GM12878 (cell line): ENCODE measurements around the gene TBXAS1. TPM values are rescaled to one million over a fixed set of nuclear protein-coding genes. Genes with fewer than 3 reads are reported as not detected.
A peak's percentile ranks its signal among the peaks of the same experiment; 100 is the strongest.

Experiments used
- ATAC-seq: fragments of 200-7000 bp; cut with Tn5 transposase; 3 replicates; pipeline ENCODE4 v1.9.1; 2020; ENCODE audit warnings: mild to moderate bottlenecking, moderate library complexity
- BruUV-seq: library from RNA; stranded (reverse); fragments of 400-500 nt; replicated peaks from 2 replicates; lab custom pipeline; 2021; lab: Mats Ljungman, UMichigan
- CTCF ChIA-PET: fragments of 300-600 bp; sonication (Branson Sonifier 250); formaldehyde crosslinking; extraction: SDS; loops from one replicate; lab custom pipeline; 2021; ENCODE audit warnings: inconsistent platforms; lab: Yijun Ruan, JAX
- POLR2A ChIA-PET: fragments of 350-600 bp; formaldehyde crosslinking; extraction: SDS; loops from one replicate; lab custom pipeline; 2021; ENCODE audit warnings: inconsistent platforms; lab: Charles Lee
- RAD21 ChIA-PET: fragments of 300-600 bp; sonication (Branson Sonifier 250); formaldehyde crosslinking; loops from one replicate; lab custom pipeline; 2023; ENCODE audit warnings: antibody characterized with exemption; ENCODE audit not compliant: unreplicated experiment; lab: Charles Lee
- SMC1A ChIA-PET: fragments of 300-600 bp; sonication (Branson Sonifier 250); formaldehyde crosslinking; loops from one replicate; lab custom pipeline; 2023; ENCODE audit not compliant: unreplicated experiment, uncharacterized antibody; lab: Charles Lee
- DNase-seq: peaks from one replicate; pipeline ENCODE4 v3.0.0-alpha.2; 2011; ENCODE audit warnings: low read depth, low spot score
- FAIRE-seq: peaks from 3 replicates; lab custom pipeline; 2011; peaks lifted over from hg19 to GRCh38; lab: Jason Lieb, UNC
- H2AFZ ChIP-seq: 2 replicates; pipeline ENCODE4 v1.6.0; 2011; ENCODE audit warnings: low read depth, low read length, control low read depth; ENCODE audit not compliant: control insufficient read depth
- H3K27ac ChIP-seq: 2 replicates; pipeline ENCODE4 v1.5.1; 2011; ENCODE audit warnings: control low read depth; ENCODE audit not compliant: control insufficient read depth, insufficient read depth
- H3K27me3 ChIP-seq, 2 experiments: replicated peaks in 1 of 2; 2 replicates each; pipeline versions ENCODE4 v1.6.0 to v1.6.1; 2011; ENCODE audit warnings: low read length in 1 of 2; ENCODE audit not compliant: control insufficient read depth in 2 of 2, insufficient read depth in 2 of 2
- H3K36me3 ChIP-seq, 2 experiments: 2 replicates each; pipeline ENCODE4 v1.5.1; 2011; ENCODE audit warnings: low read length in 1 of 2; ENCODE audit not compliant: control insufficient read depth in 2 of 2, insufficient read depth in 2 of 2
- H3K4me1 ChIP-seq: 2 replicates; pipeline ENCODE4 v1.6.1; 2011; ENCODE audit warnings: mild to moderate bottlenecking, low read length, moderate library complexity, mixed read lengths; ENCODE audit not compliant: control insufficient read depth, insufficient read depth
- H3K4me2 ChIP-seq: 2 replicates; pipeline ENCODE4 v1.6.0; 2011; ENCODE audit warnings: control low read depth; ENCODE audit not compliant: control insufficient read depth, insufficient read depth
- H3K4me3 ChIP-seq: fragments of 200-600 bp; sonication (generic); 2 replicates; pipeline ENCODE4 v1.5.1; 2016
- H3K79me2 ChIP-seq: 2 replicates; pipeline ENCODE4 v1.6.0; 2011; ENCODE audit warnings: low read length; ENCODE audit not compliant: control insufficient read depth, insufficient read depth
- H3K9ac ChIP-seq: 2 replicates; pipeline ENCODE4 v1.8.0; 2011; ENCODE audit warnings: low read length, control low read depth, mixed read lengths; ENCODE audit not compliant: control insufficient read depth, insufficient read depth
- H3K9me3 ChIP-seq: replicated peaks from 3 replicates; pipeline ENCODE4 v1.5.1; 2011; ENCODE audit warnings: mild to moderate bottlenecking, low read length; ENCODE audit not compliant: control insufficient read depth, insufficient read depth
- H4K20me1 ChIP-seq: 2 replicates; pipeline ENCODE4 v1.6.0; 2011; ENCODE audit not compliant: control insufficient read depth, insufficient read depth
- EP300 ChIP-seq, 2 experiments: fragments of 150-350 bp in 1 of 2; IDR thresholded peaks; 2 replicates each; pipeline ENCODE4 v1.6.1; 2011 to 2012; ENCODE audit warnings: low read depth in 2 of 2, low read length in 2 of 2, borderline replicate concordance in 1 of 2, improper control_type of control experiment in 1 of 2, inconsistent platforms in 1 of 2; ENCODE audit not compliant: control insufficient read depth in 1 of 2
- NR2F1 ChIP-seq: fragments of 450-650 bp; conservative IDR thresholded peaks from 2 replicates; pipeline ENCODE4 v1.6.1; 2017; ENCODE audit warnings: mild to moderate bottlenecking
- SMARCA5 ChIP-seq: fragments of 450-650 bp; IDR thresholded peaks from 2 replicates; pipeline ENCODE4 v1.6.1; 2017; ENCODE audit warnings: mild to moderate bottlenecking
- SUPT20H ChIP-seq: IDR thresholded peaks from 2 replicates; pipeline ENCODE4 v1.6.1; 2011; ENCODE audit warnings: low read depth, mild to moderate bottlenecking, low read length, moderate library complexity, borderline replicate concordance; ENCODE audit not compliant: control insufficient read depth
- TCF7 ChIP-seq: IDR thresholded peaks from 2 replicates; pipeline ENCODE4 v1.6.1; 2014; ENCODE audit warnings: antibody characterized with exemption, borderline replicate concordance
- ZNF384 ChIP-seq: IDR thresholded peaks from 2 replicates; pipeline ENCODE4 v1.6.1; 2012; ENCODE audit warnings: low read depth, mild to moderate bottlenecking, low read length, improper control_type of control experiment, borderline replicate concordance
- WGBS: methylation state at CpG from one replicate; pipeline ENCODE4 v1.1.6; 2016; ENCODE audit warnings: low lambda C conversion rate; ENCODE audit not compliant: insufficient replicate concordance, insufficient coverage; ENCODE audit errors: missing lambda C conversion rate; 5-methylcytosine and 5-hydroxymethylcytosine counted together
- in situ Hi-C: fragments of 300-500 bp; cut with MboI; formaldehyde crosslinking; loops from 9 replicates; pipeline ENCODE4 v1.14.3; 2018; ENCODE audit warnings: mixed read lengths
- intact Hi-C: fragments of 100-400 bp; cut with micrococcal nuclease; formaldehyde crosslinking; loops from one replicate; pipeline ENCODE4 v1.14.2; 2022; ENCODE audit not compliant: unreplicated experiment
- polyA plus RNA-seq, 11 experiments: library from polyadenylated mRNA; depleted of rRNA in 4 of 11; unstranded in 6 of 11; stranded (reverse) in 5 of 11; fragments of >200 nt; fragmentation: Nextera tagmentation in 4 of 11; fragmentation: Illumina TruSeq in 1 of 11; extraction: Ambion mirVana in 4 of 11; extraction: Trizol in 1 of 11; gene quantifications; 1 replicate in 1 of 11; 2 replicates in 10 of 11; pipeline versions ENCODE4 v1.2.1 to v1.2.3, GENCODE V29; 2011 to 2016; ENCODE audit warnings: inconsistent platforms in 2 of 11, missing spikeins in 2 of 11, low read depth in 1 of 11
- total RNA-seq, 4 experiments: library from RNA; depleted of rRNA in 3 of 4; stranded (reverse); fragments of >200 nt in 3 of 4; fragmentation: Illumina TruSeq in 1 of 4; extraction: Trizol in 1 of 4; gene quantifications; 2 replicates each; pipeline versions ENCODE4 v1.2.1 to v1.2.3, GENCODE V29; 2013 to 2021
- TF ChIP-seq, protein P1 (sequence below): IDR thresholded peaks from 2 replicates; pipeline ENCODE4 v1.6.1; 2011; ENCODE audit warnings: mild to moderate bottlenecking, low read depth, low read length, moderate library complexity; ENCODE audit not compliant: insufficient replicate concordance
- TF ChIP-seq, protein P2 (sequence below): fragments of 450-650 bp; formaldehyde crosslinking; IDR thresholded peaks from 2 replicates; pipeline ENCODE4 v1.5.0; 2022; ENCODE audit warnings: mild to moderate bottlenecking, missing genetic modification characterization

TBXAS1 gene
- total and polyA plus RNA-seq, 10 of the 15 experiments (the other 5 are each of a cell fraction or from before 2014, with no cell fraction given) = 1.5 to 32.7 (median 16.3) TPM

DNA sequence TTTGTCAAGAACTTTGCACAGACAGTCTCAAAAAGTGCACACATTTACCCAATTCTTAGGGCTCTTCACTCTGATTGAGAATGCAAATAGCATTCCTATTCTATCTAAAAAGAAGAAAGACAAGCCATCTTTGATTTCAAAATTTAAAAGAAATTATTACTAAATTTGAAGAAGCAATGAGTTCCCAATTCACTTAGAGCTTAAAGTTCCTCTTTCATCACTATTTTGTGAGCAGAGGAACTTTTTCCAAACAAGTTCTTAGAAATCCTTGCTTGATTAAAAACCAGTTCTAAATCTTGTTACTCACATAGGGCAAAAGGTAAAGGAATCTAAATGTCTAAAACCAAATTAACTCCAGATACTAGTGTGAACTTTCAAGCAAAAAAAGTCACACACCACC lies 56.4 kb downstream of the TBXAS1 start:
- no peak for ATAC-seq
- in situ Hi-C loops = no loop called here
- ChIA-PET SMC1A (interaction anchor here (0.9 to 3.5 kb wide), 7 partner anchors 8 to 55 kb away, joined by 3 to 15 read pairs (median 4); no protein-coding TSS in a partner anchor), POLR2A (interaction anchor here (1.1 to 1.5 kb wide), 2 partner anchors 30 to 32 kb away, joined by 3 read pairs; no protein-coding TSS in a partner anchor), CTCF (interaction anchor here (1.5 to 2.7 kb wide), 3 partner anchors 8 to 239 kb away, joined by 5 to 9 read pairs (median 6); no protein-coding TSS in a partner anchor), RAD21 (interaction anchor here (1.9 kb wide), 1 partner anchor 31 kb away, joined by 7 read pairs; no protein-coding TSS in a partner anchor)
- Histone ChIP-seq H3K36me3 (no peaks in the 10 kb centered on the region), H3K79me2 (no peaks in the 10 kb centered on the region), H2AFZ (no peak overlapping the region), H3K9me3 (no peaks in the 10 kb centered on the region; the same call in 2 of the 3 replicates), H3K4me3 (no peak overlapping the region), H3K27ac (no peak overlapping the region), H3K9ac (no peak overlapping the region), H4K20me1 (no peaks in the 10 kb centered on the region), H3K4me1 (no peaks in the 10 kb centered on the region), H3K27me3 (no peaks in the 10 kb centered on the region)
- no peak for FAIRE-seq
- intact Hi-C loops = loop anchor here (5.0 kb wide), 1 partner anchor 238 kb away; no protein-coding TSS in a partner anchor
- BruUV-seq = no TSS peak
- no peak for DNase-seq
- TF ChIP-seq, protein P1, sequence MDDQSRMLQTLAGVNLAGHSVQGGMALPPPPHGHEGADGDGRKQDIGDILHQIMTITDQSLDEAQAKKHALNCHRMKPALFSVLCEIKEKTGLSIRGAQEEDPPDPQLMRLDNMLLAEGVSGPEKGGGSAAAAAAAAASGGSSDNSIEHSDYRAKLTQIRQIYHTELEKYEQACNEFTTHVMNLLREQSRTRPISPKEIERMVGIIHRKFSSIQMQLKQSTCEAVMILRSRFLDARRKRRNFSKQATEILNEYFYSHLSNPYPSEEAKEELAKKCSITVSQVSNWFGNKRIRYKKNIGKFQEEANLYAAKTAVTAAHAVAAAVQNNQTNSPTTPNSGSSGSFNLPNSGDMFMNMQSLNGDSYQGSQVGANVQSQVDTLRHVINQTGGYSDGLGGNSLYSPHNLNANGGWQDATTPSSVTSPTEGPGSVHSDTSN = no peak
- no peak for TF ChIP-seq EP300 (IDR thresholded peaks at IDR 0.05; ENCODE audit: borderline replicate concordance in 1 of 2, control insufficient read depth in 1 of 2, low read depth in 2 of 2, low read length in 2 of 2)
- TF ChIP-seq, all 136 proteins: peak for 0
- H3K4me2 ChIP-seq = no peak overlapping the region

DNA sequence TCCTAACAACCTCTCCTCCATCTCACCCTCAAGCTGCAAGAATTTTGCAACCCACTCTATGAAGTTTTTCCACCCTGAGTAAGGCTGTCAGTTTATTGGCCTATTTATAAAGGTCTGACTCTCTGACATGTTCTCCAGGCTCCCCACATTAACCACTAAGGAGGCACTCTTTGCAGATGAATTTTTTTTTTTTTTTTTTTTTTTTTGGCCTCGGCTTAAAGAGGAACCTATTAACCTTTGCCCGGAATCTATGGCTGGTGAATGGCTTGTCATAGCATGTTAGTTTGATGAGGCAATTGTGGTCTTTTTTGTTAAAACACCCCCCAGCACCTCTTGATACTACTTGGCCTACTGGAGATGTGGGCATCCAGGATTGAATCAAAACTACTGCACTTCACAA lies 57.1 kb downstream of the TBXAS1 start:
- intact Hi-C loops (loop anchor here (5.0 kb wide), 1 partner anchor 239 kb away; no protein-coding TSS in a partner anchor), in situ Hi-C loops (no loop called here)
- no peaks in the 10 kb centered on the region; the same call in 2 of the 3 replicates for H3K9me3 ChIP-seq
- ATAC-seq (peak; percentile 52), DNase-seq (no peak), FAIRE-seq (no peak)
- H3K27me3 ChIP-seq = no peaks in the 10 kb centered on the region
- H3K4me2 ChIP-seq = no peak overlapping the region
- no TSS peak for BruUV-seq
- CTCF ChIA-PET = interaction anchor here (1.1 to 1.6 kb wide), 3 partner anchors 12 to 240 kb away, joined by 3 to 6 read pairs (median 5); no protein-coding TSS in a partner anchor
- SMC1A ChIA-PET = interaction anchor here (0.9 to 3.5 kb wide), 9 partner anchors 12 to 107 kb away, joined by 3 to 15 read pairs (median 4); no protein-coding TSS in a partner anchor
- no peaks in the 10 kb centered on the region for H4K20me1 ChIP-seq
- RAD21 ChIA-PET = interaction anchor here (1.9 kb wide), 1 partner anchor 30 kb away, joined by 7 read pairs; no protein-coding TSS in a partner anchor
- H3K36me3 ChIP-seq = no peaks in the 10 kb centered on the region
- POLR2A ChIA-PET = interaction anchor here (1.1 to 1.5 kb wide), 2 partner anchors 30 to 31 kb away, joined by 3 read pairs; no protein-coding TSS in a partner anchor
- no peak overlapping the region for H2AFZ ChIP-seq
- 80% methylated on average over 2 of the region's 2 CpGs for WGBS
- no peak overlapping the region for H3K4me3 ChIP-seq
- H3K9ac ChIP-seq = no peak overlapping the region
- no peak overlapping the region for H3K27ac ChIP-seq
- H3K79me2 ChIP-seq = no peaks in the 10 kb centered on the region
- no peaks in the 10 kb centered on the region for H3K4me1 ChIP-seq
- TF ChIP-seq SMARCA5 (no peak), NR2F1 (peak; percentile 43; the same call in 1 of the 2 replicates), ZNF384 (peak; percentile 64; the same call in 1 of the 2 replicates), TCF7 (no peak), SUPT20H (no peak)
- TF ChIP-seq, protein P2, sequence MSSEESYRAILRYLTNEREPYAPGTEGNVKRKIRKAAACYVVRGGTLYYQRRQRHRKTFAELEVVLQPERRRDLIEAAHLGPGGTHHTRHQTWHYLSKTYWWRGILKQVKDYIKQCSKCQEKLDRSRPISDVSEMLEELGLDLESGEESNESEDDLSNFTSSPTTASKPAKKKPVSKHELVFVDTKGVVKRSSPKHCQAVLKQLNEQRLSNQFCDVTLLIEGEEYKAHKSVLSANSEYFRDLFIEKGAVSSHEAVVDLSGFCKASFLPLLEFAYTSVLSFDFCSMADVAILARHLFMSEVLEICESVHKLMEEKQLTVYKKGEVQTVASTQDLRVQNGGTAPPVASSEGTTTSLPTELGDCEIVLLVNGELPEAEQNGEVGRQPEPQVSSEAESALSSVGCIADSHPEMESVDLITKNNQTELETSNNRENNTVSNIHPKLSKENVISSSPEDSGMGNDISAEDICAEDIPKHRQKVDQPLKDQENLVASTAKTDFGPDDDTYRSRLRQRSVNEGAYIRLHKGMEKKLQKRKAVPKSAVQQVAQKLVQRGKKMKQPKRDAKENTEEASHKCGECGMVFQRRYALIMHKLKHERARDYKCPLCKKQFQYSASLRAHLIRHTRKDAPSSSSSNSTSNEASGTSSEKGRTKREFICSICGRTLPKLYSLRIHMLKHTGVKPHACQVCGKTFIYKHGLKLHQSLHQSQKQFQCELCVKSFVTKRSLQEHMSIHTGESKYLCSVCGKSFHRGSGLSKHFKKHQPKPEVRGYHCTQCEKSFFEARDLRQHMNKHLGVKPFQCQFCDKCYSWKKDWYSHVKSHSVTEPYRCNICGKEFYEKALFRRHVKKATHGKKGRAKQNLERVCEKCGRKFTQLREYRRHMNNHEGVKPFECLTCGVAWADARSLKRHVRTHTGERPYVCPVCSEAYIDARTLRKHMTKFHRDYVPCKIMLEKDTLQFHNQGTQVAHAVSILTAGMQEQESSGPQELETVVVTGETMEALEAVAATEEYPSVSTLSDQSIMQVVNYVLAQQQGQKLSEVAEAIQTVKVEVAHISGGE = no peak
